Endodermal cell (in vitro differentiated cells): ENCODE results near the gene MTA2. TPM values are rescaled to one million over a fixed set of nuclear protein-coding genes. Genes with fewer than 3 reads are reported as not detected.

Experiments
- DNase-seq: peaks from one replicate; pipeline ENCODE4 v3.0.0-alpha.2; 2017
- H3K27ac ChIP-seq: 2 replicates; pipeline ENCODE4 v1.5.1; 2013; ENCODE audit warnings: mild to moderate bottlenecking, low read depth, low read length, moderate library complexity
- H3K27me3 ChIP-seq: 2 replicates; pipeline ENCODE4 v1.6.1; 2013; ENCODE audit warnings: mild to moderate bottlenecking, low read length, moderate library complexity; ENCODE audit not compliant: insufficient read depth, control insufficient read depth, poor library complexity, severe bottlenecking
- H3K36me3 ChIP-seq: 2 replicates; pipeline ENCODE4 v1.7.0; 2013; ENCODE audit warnings: mild to moderate bottlenecking, low read length, moderate library complexity; ENCODE audit not compliant: control insufficient read depth, insufficient read depth
- H3K4me1 ChIP-seq: one replicate; pipeline ENCODE4 v1.7.0; 2013; ENCODE audit warnings: low read length; ENCODE audit not compliant: control insufficient read depth, insufficient read depth
- H3K4me3 ChIP-seq: 2 replicates; pipeline ENCODE4 v1.5.1; 2013; ENCODE audit warnings: mild to moderate bottlenecking, low read length, moderate library complexity
- H3K9ac ChIP-seq: 2 replicates; pipeline ENCODE4 v1.6.1; 2013; ENCODE audit warnings: mild to moderate bottlenecking, low read length, moderate library complexity; ENCODE audit not compliant: poor library complexity, severe bottlenecking; ENCODE audit errors: extremely low read depth
- H3K9me3 ChIP-seq: 2 replicates; pipeline ENCODE4 v1.6.1; 2013; ENCODE audit warnings: mild to moderate bottlenecking, low read length, moderate library complexity; ENCODE audit not compliant: control insufficient read depth
- H3K27ac Mint-ChIP-seq: 2 replicates; pipeline ENCODE4 v1.8.0; 2020; ENCODE audit warnings: mixed read lengths
- H3K27me3 Mint-ChIP-seq: 2 replicates; pipeline ENCODE4 v1.8.0; 2021; ENCODE audit warnings: mild to moderate bottlenecking, mixed read lengths; ENCODE audit not compliant: insufficient read depth
- H3K36me3 Mint-ChIP-seq: 2 replicates; pipeline ENCODE4 v1.8.0; 2020; ENCODE audit warnings: low read depth, mixed read lengths
- H3K4me1 Mint-ChIP-seq: 2 replicates; pipeline ENCODE4 v1.8.0; 2020; ENCODE audit warnings: mixed read lengths
- H3K4me3 Mint-ChIP-seq: 2 replicates; pipeline ENCODE4 v1.8.0; 2020; ENCODE audit warnings: mild to moderate bottlenecking, moderate library complexity, mixed read lengths
- H3K9me3 Mint-ChIP-seq: 2 replicates; pipeline ENCODE4 v1.8.0; 2020; ENCODE audit warnings: mild to moderate bottlenecking, mixed read lengths
- WGBS, 2 experiments: methylation state at CpG; one replicate each; pipeline versions ENCODE4 v1.1.5 to v1.1.7; 2013; ENCODE audit warnings: missing lambda C conversion rate in 2 of 2, mixed read lengths in 1 of 2; ENCODE audit not compliant: insufficient coverage in 1 of 2, insufficient read length in 1 of 2; 5-methylcytosine and 5-hydroxymethylcytosine counted together
- total RNA-seq, 2 donors: library from RNA; stranded (reverse); fragmentation: NEBNext Ultra II Directional in 1 of 2; extraction: Animal tissue kit (Norgen Biotek cat#: 25700) in 1 of 2; gene quantifications; 2 replicates in 1 of 2; 3 replicates in 1 of 2; pipeline ENCODE4 v1.2.1, GENCODE V29; 2021
- TF ChIP-seq, protein P1 (sequence below): fragments of 200-600 bp; sonication (generic); conservative IDR thresholded peaks from 2 replicates; pipeline ENCODE4 v1.5.0; 2021; ENCODE audit warnings: antibody characterized with exemption, mild to moderate bottlenecking

MTA2 gene
- total RNA-seq, 2 donors from 2014 or later = 131 to 155 TPM

DNA sequence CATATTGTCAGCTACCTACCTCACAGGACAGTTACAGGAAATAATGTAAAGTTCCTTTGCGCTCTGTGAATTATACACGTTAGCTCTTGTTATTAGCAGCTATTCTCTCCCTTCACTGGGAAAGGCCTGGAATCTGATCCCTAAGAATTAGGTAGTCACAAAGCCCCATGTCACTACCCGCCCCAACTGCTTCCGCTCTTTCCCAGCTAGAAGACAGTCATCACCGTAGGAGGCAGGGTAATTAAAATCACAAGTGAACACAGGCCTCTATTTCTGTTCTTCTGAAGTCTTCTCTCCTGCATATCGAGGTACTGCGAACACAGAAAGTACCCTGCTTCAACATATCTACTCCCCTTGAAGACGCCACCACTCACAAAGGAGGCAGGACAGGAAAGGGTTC is 42.5 kb downstream of the MTA2 start:
- no peaks in the 10 kb centered on the region for H3K9me3 Mint-ChIP-seq
- H3K36me3 Mint-ChIP-seq = peaks cover 60% of the 10 kb centered on the region
- TF ChIP-seq, protein P1, sequence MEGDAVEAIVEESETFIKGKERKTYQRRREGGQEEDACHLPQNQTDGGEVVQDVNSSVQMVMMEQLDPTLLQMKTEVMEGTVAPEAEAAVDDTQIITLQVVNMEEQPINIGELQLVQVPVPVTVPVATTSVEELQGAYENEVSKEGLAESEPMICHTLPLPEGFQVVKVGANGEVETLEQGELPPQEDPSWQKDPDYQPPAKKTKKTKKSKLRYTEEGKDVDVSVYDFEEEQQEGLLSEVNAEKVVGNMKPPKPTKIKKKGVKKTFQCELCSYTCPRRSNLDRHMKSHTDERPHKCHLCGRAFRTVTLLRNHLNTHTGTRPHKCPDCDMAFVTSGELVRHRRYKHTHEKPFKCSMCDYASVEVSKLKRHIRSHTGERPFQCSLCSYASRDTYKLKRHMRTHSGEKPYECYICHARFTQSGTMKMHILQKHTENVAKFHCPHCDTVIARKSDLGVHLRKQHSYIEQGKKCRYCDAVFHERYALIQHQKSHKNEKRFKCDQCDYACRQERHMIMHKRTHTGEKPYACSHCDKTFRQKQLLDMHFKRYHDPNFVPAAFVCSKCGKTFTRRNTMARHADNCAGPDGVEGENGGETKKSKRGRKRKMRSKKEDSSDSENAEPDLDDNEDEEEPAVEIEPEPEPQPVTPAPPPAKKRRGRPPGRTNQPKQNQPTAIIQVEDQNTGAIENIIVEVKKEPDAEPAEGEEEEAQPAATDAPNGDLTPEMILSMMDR = no peak
- no peak overlapping the region for H3K27ac ChIP-seq
- no peak for DNase-seq
- peaks cover 23% of the 10 kb centered on the region for H3K4me1 ChIP-seq
- no peak overlapping the region for H3K4me3 ChIP-seq
- H3K27me3 ChIP-seq = no peaks in the 10 kb centered on the region
- H3K9ac ChIP-seq = no peak overlapping the region
- H3K36me3 ChIP-seq = peaks cover 58% of the 10 kb centered on the region
- no peaks in the 10 kb centered on the region for H3K9me3 ChIP-seq
- peak overlapping the region; percentile 38 for H3K4me3 Mint-ChIP-seq
- no peaks in the 10 kb centered on the region for H3K27me3 Mint-ChIP-seq
- WGBS, 2 experiments = 90 to 92% methylated on average over 7 to 8 of the region's 8 CpGs
- H3K4me1 Mint-ChIP-seq = peaks cover 59% of the 10 kb centered on the region
- H3K27ac Mint-ChIP-seq = peak overlapping the region; percentile 93

DNA sequence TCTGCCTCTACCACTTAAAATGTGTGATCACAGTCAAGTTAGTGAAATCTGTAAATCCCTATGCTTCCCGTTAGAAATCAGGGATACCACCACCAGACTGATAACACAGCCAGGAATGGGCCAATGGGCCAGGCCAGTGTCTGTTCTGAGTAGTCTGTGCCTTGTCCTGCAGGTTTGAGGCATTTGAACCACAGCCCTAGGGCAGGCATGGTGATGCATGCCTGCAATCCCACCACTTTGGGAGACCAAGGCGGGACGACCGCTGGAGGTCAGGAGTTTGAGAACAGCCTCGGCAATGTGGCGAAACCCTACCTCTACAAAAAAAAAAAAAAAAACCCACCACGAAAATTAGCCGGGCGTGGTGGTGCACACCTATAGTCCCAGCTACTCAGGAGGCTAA is 43.0 kb downstream of the MTA2 start:
- Mint-ChIP-seq H3K4me1 (peaks cover 65% of the 10 kb centered on the region), H3K9me3 (no peaks in the 10 kb centered on the region), H3K27me3 (no peaks in the 10 kb centered on the region), H3K27ac (no peak overlapping the region), H3K4me3 (no peak overlapping the region), H3K36me3 (peaks cover 54% of the 10 kb centered on the region)
- Histone ChIP-seq H3K27me3 (no peaks in the 10 kb centered on the region), H3K9me3 (no peaks in the 10 kb centered on the region), H3K36me3 (peaks cover 52% of the 10 kb centered on the region), H3K27ac (no peak overlapping the region), H3K9ac (no peak overlapping the region), H3K4me1 (peaks cover 25% of the 10 kb centered on the region), H3K4me3 (no peak overlapping the region)
- no peak for DNase-seq
- WGBS, 2 experiments = 90 to 100% methylated on average over 1 to 8 of the region's 9 CpGs
- TF ChIP-seq, protein P1 = no peak

DNA sequence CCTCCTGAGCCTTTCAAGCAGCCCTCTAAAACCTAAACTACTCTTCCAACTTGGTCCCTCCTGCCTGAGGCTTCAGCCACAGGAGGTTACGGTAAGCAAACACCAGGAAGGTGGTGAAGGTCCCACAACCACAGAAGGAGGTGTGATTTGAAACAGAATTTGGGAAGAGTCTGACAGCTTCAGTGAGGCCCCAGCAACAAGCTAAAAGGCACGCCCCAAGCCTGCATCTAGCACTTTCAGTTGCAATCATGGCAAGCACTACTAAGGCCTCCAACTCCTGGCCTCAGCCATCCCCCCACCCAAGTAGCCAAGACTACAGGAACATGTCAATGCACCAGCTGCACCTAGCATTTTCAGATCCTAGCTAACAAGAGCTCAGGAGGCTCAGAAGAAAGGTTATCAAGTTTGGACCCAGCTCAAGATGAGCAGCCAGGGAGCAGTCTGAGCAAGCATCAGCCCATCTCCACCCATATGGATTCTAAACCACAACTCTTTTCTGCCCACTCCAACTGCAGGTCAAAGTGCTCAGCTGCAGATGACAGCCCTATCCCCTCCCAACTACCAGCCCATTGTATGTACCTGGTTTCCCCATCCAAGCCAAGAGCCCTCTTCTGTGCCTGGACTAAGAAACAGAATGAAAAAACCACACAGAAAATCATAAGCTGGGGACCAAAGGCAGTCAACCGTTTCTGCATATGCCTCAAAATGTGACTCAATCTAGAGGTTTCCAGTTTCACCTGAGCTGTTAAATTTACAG is 44.6 kb downstream of the MTA2 start:
- 78 to 83% methylated on average over 3 of the region's 3 CpGs for WGBS, 2 experiments
- Mint-ChIP-seq H3K27me3 (no peaks in the 10 kb centered on the region), H3K4me1 (peaks cover 76% of the 10 kb centered on the region), H3K4me3 (peak overlapping the region; percentile 37), H3K27ac (peak overlapping the region; percentile 96), H3K36me3 (peaks cover 48% of the 10 kb centered on the region), H3K9me3 (no peaks in the 10 kb centered on the region)
- no peaks in the 10 kb centered on the region for H3K9me3 ChIP-seq
- H3K36me3 ChIP-seq = peaks cover 46% of the 10 kb centered on the region
- no peaks in the 10 kb centered on the region for H3K27me3 ChIP-seq
- H3K9ac ChIP-seq = no peak overlapping the region
- TF ChIP-seq, protein P1 = no peak
- H3K4me1 ChIP-seq = peaks cover 32% of the 10 kb centered on the region
- H3K27ac ChIP-seq = no peak overlapping the region
- no peak for DNase-seq
- no peak overlapping the region for H3K4me3 ChIP-seq
